ENCODE measurements around the gene LRRC43.

- TF ChIP-seq, protein P1, sequence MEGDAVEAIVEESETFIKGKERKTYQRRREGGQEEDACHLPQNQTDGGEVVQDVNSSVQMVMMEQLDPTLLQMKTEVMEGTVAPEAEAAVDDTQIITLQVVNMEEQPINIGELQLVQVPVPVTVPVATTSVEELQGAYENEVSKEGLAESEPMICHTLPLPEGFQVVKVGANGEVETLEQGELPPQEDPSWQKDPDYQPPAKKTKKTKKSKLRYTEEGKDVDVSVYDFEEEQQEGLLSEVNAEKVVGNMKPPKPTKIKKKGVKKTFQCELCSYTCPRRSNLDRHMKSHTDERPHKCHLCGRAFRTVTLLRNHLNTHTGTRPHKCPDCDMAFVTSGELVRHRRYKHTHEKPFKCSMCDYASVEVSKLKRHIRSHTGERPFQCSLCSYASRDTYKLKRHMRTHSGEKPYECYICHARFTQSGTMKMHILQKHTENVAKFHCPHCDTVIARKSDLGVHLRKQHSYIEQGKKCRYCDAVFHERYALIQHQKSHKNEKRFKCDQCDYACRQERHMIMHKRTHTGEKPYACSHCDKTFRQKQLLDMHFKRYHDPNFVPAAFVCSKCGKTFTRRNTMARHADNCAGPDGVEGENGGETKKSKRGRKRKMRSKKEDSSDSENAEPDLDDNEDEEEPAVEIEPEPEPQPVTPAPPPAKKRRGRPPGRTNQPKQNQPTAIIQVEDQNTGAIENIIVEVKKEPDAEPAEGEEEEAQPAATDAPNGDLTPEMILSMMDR (IDR thresholded peaks at IDR 0.05 in 8 of 11, conservative IDR thresholded peaks at IDR 0.05 in 3 of 11), result no peak
- TF ChIP-seq POLR2AphosphoS5 (IDR thresholded peaks at IDR 0.05) (no peak), POLR2A (IDR thresholded peaks at IDR 0.05) (no peak)
Measured at GRCh38 chr12:122159882-122160281, 23.0 kb upstream of the LRRC43 start.
